Right lobe of liver (tissue), 6 donors: Measurements from ENCODE around the gene TCEA3. TPM values are rescaled to one million over a fixed set of nuclear protein-coding genes. Genes with fewer than 3 reads are reported as not detected.

ENCODE experiments used
- ATAC-seq, 4 donors: fragments of 200-7000 bp; cut with Tn5 transposase; one replicate each; pipeline ENCODE4 v1.9.1; 2020; ENCODE audit warnings: mild to moderate bottlenecking in 4 of 4, moderate library complexity in 4 of 4
- DNase-seq, 3 donors: peaks; one replicate each; pipeline ENCODE4 v3.0.0-alpha.2; 2020
- H3K27ac ChIP-seq, 3 donors: fragments of 200-600 bp; one replicate each; pipeline ENCODE4 v1.8.0; 2022
- H3K27me3 ChIP-seq, 2 donors: fragments of 200-600 bp; one replicate each; pipeline ENCODE4 v1.8.0; 2022
- H3K36me3 ChIP-seq, 4 donors: fragments of 200-600 bp; sonication (generic) in 1 of 4; one replicate each; pipeline versions ENCODE4 v1.5.1 to v1.8.0; 2017 to 2022; ENCODE audit warnings: control low read depth in 1 of 4
- H3K4me1 ChIP-seq, 4 donors: fragments of 200-600 bp; sonication (generic) in 1 of 4; one replicate each; pipeline versions ENCODE4 v1.5.1 to v1.8.0; 2017 to 2022; ENCODE audit warnings: control low read depth in 1 of 4
- H3K4me3 ChIP-seq, 3 donors: fragments of 200-600 bp; one replicate each; pipeline ENCODE4 v1.8.0; 2022
- H3K9me3 ChIP-seq, 4 donors: fragments of 200-600 bp; sonication (generic) in 1 of 4; one replicate each; pipeline versions ENCODE4 v1.5.1 to v1.8.0; 2017 to 2022; ENCODE audit warnings: control low read depth in 1 of 4
- POLR2A ChIP-seq: fragments of 450-650 bp; IDR thresholded peaks from one replicate; pipeline ENCODE4 v1.6.1; 2017; ENCODE audit warnings: antibody characterized with exemption, mild to moderate bottlenecking
- WGBS: methylation state at CpG from one replicate; pipeline ENCODE4 v1.1.6; 2018; ENCODE audit warnings: low coverage, low lambda C conversion rate; ENCODE audit not compliant: insufficient coverage; ENCODE audit errors: missing lambda C conversion rate; 5-methylcytosine and 5-hydroxymethylcytosine counted together
- intact Hi-C, 2 donors: fragments of 100-400 bp; cut with DNase I; formaldehyde crosslinking; loops; one replicate each; pipeline versions ENCODE4 v1.11.2 to v1.14.1; 2022
- total RNA-seq, 6 experiments: library from RNA; depleted of rRNA in 2 of 6; stranded (reverse); fragments of >200 nt in 2 of 6; fragmentation: NEBNext Ultra II Directional in 3 of 6; extraction: Animal tissue kit (Norgen Biotek cat#: 25700) in 3 of 6; gene quantifications; one replicate each; pipeline versions ENCODE4 v1.1.0 to v1.2.4, GENCODE V29; 2016 to 2023
- TF ChIP-seq, protein P1 (sequence below), 4 donors: fragments of 200-600 bp in 3 of 4; fragments of 450-650 bp in 1 of 4; IDR thresholded peaks; one replicate each; pipeline versions ENCODE4 v1.5.1 to v1.8.0; 2016 to 2022; ENCODE audit warnings: antibody characterized with exemption in 4 of 4, mild to moderate bottlenecking in 2 of 4
- donor health status: DM: no; HTN: yes; CAD: no.
- donor health status: DM: no; HTN: no; CAD: no.
- donor health status: DM: no; HTN: no; CAD: no.
- donor health status: DM: no; HTN: yes; CAD: no.
- donor health status: DM: no; HTN: yes; CAD: no.

The TCEA3 gene
- total RNA-seq, 6 experiments from 2014 or later: 53.3 to 94.0 (median 63.2) TPM

- peaks cover 0 to 21% (median 3%) of the 10 kb centered on the region in 4 donors for H3K4me1 ChIP-seq
- H3K9me3 ChIP-seq: no peaks in the 10 kb centered on the region
- no peak overlapping the region for H3K27ac ChIP-seq
- H3K36me3 ChIP-seq: peaks cover 0 to 11% (median 0%) of the 10 kb centered on the region in 4 donors
- no peak overlapping the region for H3K4me3 ChIP-seq
- ATAC-seq (no peak), DNase-seq (no peak)
- TF ChIP-seq, protein P1, sequence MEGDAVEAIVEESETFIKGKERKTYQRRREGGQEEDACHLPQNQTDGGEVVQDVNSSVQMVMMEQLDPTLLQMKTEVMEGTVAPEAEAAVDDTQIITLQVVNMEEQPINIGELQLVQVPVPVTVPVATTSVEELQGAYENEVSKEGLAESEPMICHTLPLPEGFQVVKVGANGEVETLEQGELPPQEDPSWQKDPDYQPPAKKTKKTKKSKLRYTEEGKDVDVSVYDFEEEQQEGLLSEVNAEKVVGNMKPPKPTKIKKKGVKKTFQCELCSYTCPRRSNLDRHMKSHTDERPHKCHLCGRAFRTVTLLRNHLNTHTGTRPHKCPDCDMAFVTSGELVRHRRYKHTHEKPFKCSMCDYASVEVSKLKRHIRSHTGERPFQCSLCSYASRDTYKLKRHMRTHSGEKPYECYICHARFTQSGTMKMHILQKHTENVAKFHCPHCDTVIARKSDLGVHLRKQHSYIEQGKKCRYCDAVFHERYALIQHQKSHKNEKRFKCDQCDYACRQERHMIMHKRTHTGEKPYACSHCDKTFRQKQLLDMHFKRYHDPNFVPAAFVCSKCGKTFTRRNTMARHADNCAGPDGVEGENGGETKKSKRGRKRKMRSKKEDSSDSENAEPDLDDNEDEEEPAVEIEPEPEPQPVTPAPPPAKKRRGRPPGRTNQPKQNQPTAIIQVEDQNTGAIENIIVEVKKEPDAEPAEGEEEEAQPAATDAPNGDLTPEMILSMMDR (IDR thresholded peaks at IDR 0.05): no peak
- TF ChIP-seq POLR2A: no peak
- intact Hi-C loops: no loop called here
- H3K27me3 ChIP-seq: no peaks in the 10 kb centered on the region
- 92% methylated on average over 7 of the region's 8 CpGs for WGBS
Observed at GRCh38 chr1:23441446-23442148, 17.0 kb upstream of the TCEA3 start.

DNA sequence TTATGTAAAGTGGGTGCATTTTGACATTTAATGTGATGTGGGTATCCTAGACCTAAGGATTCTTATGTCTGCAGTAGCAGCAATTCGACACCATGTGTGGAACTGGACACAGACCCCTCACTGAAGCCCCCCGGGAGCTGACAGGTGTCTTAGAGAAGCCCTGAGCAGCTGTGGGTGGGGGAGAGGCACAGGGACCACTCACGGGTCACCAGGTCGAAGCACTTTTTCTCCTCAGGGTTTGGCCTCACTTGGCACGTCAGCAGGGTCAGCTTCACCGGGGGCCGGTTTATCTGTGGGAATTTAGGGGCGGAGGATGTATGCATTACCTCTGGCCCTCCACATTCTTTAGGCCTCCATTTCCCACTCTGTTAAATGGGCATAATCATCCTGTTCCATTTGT lies 14.0 kb upstream of the TCEA3 start:
- peaks cover 0 to 3% (median 0%) of the 10 kb centered on the region in 4 donors for H3K4me1 ChIP-seq
- peaks cover 0 to 25% (median 0%) of the 10 kb centered on the region in 4 donors for H3K36me3 ChIP-seq
- H3K27ac ChIP-seq: no peak overlapping the region
- no peak for TF ChIP-seq POLR2A
- TF ChIP-seq, protein P1 (IDR thresholded peaks at IDR 0.05): no peak
- intact Hi-C loops: no loop called here
- WGBS: 98% methylated on average over 6 of the region's 8 CpGs
- DNase-seq (no peak), ATAC-seq (no peak)
- H3K9me3 ChIP-seq: no peaks in the 10 kb centered on the region
- H3K27me3 ChIP-seq: no peaks in the 10 kb centered on the region
- H3K4me3 ChIP-seq: no peak overlapping the region

DNA sequence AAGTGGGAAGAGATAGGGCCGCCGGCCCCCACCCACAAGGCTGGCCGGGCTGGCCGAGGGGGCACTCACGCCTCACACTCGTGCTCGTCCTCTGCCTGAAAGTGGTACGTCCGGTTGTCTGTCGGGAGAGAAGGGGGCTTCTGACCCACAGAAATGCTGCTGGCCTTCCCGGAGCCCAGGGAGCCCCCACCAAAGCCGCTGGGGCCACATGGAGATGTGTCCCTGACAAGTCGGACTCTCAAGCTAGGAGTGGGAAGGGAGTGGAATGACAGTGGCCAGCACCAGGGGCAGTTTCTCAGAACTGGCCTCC lies 12.8 kb upstream of the TCEA3 start:
- no peak for TF ChIP-seq POLR2A
- TF ChIP-seq, protein P1 (IDR thresholded peaks at IDR 0.05): no peak
- Histone ChIP-seq H3K4me1 (no peaks in the 10 kb centered on the region), H3K36me3 (peaks cover 0 to 33% (median 2%) of the 10 kb centered on the region in 4 donors), H3K4me3 (no peak overlapping the region), H3K27ac (no peak overlapping the region), H3K9me3 (no peaks in the 10 kb centered on the region), H3K27me3 (no peaks in the 10 kb centered on the region)
- WGBS: 80% methylated on average over 3 of the region's 13 CpGs
- intact Hi-C loops: no loop called here
- DNase-seq (no peak), ATAC-seq (no peak)

- H3K27ac ChIP-seq: no peak overlapping the region
- H3K36me3 ChIP-seq: peaks cover 0 to 38% (median 2%) of the 10 kb centered on the region in 4 donors
- DNase-seq (no peak), ATAC-seq (peak in 2 of 4 donors; percentile 23 to 31)
- H3K4me1 ChIP-seq: no peaks in the 10 kb centered on the region
- intact Hi-C loops: no loop called here
- H3K27me3 ChIP-seq: no peaks in the 10 kb centered on the region
- 67% methylated on average over 1 of the region's 49 CpGs for WGBS
- TF ChIP-seq POLR2A: no peak
- TF ChIP-seq, protein P1 (IDR thresholded peaks at IDR 0.05): no peak
- H3K9me3 ChIP-seq: no peaks in the 10 kb centered on the region
- no peak overlapping the region for H3K4me3 ChIP-seq
Observed at GRCh38 chr1:23436520-23437354, 12.2 kb upstream of the TCEA3 start.
